ENCODE data around the gene ALG9.

- TF ChIP-seq POLR2AphosphoS5 (IDR thresholded peaks at IDR 0.05) (no peak), CTCF (IDR thresholded peaks at IDR 0.05) (no peak)
These were observed 41.2 kb upstream of the ALG9 start, which contains the start of gene HSPB2 for GRCh38 chr11:111912535-111912934.
